Stomach (tissue), 4 donors: ENCODE measurements around the gene DLG2.

ENCODE experiments used
- EP300 ChIP-seq: sonication (generic); formaldehyde crosslinking; IDR thresholded peaks from one replicate; pipeline ENCODE4 v1.6.1; 2017; ENCODE audit warnings: antibody characterized with exemption
- POLR2A ChIP-seq, 4 donors: fragments of 450-650 bp; IDR thresholded peaks; one replicate each; pipeline ENCODE4 v1.6.1; 2016; ENCODE audit warnings: antibody characterized with exemption in 4 of 4, control low read depth in 2 of 4, mild to moderate bottlenecking in 1 of 4, moderate library complexity in 1 of 4
- POLR2AphosphoS5 ChIP-seq, 3 donors: sonication (generic); formaldehyde crosslinking; IDR thresholded peaks; one replicate each; pipeline ENCODE4 v1.6.1; 2016; ENCODE audit warnings: antibody characterized with exemption in 3 of 3
- TF ChIP-seq, protein P1 (sequence below), 7 experiments: fragments of 450-650 bp in 4 of 7; fragments of 200-600 bp in 3 of 7; sonication (generic) in 3 of 7; IDR thresholded peaks; one replicate each; pipeline ENCODE4 v1.5.1; 2016 to 2019; ENCODE audit warnings: antibody characterized with exemption in 7 of 7, control low read depth in 2 of 7, mild to moderate bottlenecking in 1 of 7

DNA sequence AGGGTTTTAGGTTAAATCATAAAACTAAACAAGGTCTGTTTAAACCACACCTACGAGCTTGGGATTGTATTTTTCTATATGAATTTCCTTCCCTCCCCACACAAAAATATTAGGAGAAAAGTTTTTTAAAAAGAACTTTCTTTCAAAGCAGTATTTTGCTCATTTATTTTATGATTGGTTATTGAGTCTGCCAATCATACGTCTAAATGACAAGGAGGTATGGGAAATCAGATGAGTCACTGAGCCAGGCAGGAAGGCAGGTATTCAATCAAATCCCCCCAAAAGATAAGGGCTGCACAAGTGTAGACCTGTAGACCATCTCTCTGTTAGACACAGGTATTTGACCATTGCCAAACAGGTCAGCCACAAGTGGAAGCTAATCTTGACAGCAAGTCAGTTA is 1900.8 kb downstream of the DLG2 start:
- TF ChIP-seq, protein P1, sequence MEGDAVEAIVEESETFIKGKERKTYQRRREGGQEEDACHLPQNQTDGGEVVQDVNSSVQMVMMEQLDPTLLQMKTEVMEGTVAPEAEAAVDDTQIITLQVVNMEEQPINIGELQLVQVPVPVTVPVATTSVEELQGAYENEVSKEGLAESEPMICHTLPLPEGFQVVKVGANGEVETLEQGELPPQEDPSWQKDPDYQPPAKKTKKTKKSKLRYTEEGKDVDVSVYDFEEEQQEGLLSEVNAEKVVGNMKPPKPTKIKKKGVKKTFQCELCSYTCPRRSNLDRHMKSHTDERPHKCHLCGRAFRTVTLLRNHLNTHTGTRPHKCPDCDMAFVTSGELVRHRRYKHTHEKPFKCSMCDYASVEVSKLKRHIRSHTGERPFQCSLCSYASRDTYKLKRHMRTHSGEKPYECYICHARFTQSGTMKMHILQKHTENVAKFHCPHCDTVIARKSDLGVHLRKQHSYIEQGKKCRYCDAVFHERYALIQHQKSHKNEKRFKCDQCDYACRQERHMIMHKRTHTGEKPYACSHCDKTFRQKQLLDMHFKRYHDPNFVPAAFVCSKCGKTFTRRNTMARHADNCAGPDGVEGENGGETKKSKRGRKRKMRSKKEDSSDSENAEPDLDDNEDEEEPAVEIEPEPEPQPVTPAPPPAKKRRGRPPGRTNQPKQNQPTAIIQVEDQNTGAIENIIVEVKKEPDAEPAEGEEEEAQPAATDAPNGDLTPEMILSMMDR (IDR thresholded peaks at IDR 0.05), result no peak
- no peak for TF ChIP-seq POLR2A (IDR thresholded peaks at IDR 0.05)
- TF ChIP-seq EP300, result no peak
- no peak for TF ChIP-seq POLR2AphosphoS5 (IDR thresholded peaks at IDR 0.05)
